Measurements from ENCODE around the gene ZNF790.

ZNF790 gene

DNA sequence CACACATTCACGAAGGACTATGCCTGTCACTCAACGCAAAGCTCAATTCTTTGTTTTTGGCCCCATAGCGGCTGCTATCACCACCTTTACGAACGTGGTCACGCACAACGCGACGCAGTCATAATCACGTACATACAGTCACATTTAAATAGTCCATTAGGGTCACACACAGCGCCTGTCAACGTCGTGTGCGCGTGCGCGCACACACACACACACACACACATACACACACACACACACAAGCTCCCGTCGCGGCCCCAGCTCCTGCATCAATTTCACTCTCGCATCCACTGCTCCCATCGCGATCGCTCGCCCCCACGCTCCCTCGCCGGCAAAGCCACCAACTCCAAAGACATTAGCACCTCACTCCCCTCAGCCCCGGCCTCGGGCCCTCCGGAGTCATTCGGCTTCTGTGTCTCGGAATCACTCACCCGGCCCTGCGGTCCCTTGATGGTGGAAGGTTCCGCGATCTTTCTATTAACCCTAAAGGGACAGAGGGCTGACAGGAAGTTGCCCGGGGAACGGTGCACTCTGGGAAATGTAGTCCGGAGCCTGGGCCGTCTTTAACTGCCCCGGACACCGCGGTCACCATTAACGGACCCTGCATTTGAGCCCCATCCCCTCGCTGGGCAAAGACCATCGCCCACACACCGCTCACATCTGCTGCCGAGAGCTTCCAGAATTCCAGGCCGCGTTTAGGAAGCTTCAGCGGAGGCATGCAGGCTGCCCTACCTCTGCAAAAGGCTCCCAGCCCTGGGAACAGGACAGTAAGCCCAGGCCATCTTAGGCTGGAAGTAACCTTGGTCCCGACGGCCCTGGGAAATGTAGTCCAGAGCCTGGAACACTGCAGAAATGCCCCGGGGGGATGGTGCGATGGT lies at the start of gene ZNF790:
Gene ZNF790 (minus strand): TSS at position 482 of the 878 bp plus-strand sequence. CDS start 12,768 bp downstream, outside the sequence.
- DNase-seq (ENCODE audit: low spot score), result peak; percentile 87

DNA sequence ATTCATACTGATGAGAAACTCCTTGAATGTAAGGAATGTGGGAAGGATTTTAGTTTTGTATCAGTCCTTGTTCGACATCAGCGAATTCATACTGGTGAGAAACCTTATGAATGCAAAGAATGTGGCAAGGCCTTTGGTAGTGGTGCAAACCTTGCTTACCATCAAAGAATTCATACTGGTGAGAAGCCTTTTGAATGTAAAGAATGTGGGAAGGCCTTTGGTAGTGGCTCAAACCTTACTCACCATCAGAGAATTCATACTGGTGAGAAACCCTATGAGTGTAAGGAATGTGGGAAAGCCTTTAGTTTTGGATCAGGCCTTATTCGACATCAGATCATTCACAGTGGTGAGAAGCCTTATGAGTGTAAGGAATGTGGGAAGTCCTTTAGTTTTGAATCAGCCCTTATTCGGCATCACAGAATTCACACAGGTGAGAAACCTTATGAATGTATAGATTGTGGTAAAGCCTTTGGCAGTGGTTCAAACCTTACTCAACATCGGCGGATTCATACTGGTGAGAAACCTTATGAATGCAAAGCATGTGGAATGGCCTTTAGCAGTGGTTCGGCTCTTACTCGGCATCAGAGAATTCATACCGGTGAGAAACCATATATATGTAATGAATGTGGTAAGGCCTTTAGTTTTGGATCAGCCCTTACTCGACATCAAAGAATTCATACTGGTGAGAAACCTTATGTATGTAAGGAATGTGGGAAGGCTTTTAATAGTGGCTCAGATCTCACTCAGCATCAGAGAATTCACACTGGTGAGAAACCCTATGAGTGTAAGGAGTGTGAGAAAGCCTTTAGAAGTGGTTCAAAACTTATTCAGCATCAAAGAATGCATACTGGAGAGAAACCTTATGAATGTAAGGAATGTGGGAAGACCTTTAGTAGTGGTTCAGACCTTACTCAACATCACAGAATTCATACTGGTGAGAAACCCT lies 39.1 kb upstream of the ZNF790 start:
- DNase-seq (ENCODE audit: low spot score), result no peak

DNA sequence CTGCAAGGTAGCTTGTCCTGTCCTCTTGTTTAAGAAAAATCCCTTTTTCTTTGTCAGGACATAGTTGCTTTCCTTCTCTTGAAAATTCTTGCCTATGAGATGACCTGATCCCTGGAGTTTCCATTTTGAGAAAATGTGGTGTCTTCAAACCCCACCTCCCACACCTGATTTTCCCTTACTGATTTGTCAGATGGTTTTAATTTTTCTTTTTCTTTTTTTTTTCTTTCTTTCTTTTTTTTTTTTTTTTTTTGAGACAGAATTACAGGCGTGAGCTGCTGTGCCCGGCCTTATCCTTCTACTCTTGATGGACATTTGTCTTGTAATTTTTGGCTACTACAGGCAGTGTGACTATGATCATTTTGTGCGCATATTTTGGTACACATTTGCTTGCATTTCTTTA lies 13.7 kb upstream of the ZNF790 start:
- DNase-seq (ENCODE audit: low spot score), result no peak

DNA sequence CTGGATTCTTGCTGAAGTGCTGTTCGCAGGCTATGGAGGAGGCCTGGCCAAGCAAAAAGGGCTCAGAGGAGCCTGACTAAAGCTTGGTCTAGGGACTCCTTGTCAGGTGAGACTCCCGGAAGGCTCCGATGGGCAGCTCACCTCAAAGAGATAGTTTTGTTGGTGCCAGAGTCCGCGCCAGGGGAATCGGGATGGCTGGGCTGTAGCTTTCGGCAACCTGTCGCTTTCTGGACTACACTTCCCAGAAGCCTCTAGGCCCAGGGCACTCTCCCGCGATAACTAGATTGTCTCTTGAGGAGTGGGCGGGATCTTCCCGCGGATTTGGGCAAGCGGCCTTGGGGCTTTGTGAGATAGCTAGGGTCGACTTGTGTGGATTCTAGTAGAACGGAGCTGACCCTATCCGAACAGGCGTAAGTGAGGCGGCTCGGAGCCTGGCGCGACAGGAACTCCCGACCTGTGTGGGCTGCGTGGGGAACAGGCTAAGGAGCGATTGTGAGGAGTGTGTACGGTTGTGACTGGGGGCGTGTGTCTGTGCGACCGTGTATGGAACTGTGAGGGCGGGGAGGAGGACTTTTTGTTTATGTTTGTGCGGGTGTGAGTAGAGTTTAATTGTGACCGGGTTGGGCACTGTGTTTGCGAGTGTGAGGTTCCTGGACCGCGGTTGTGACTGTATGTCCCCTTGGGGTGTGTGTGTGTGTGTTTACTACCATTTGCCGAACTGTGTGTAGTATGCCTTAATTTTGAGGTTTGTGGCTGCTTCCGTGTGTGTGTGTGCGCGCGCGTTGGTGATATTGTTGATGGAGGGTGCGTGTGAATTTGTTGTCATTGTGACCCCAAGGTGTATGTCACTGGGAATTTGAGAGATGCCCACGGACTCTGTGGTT lies 12.6 kb upstream of the ZNF790 start, which contains the start of gene ZNF345:
Gene ZNF345 (plus strand): TSS at position 318 of the 884 bp plus-strand sequence. CDS start 25,955 bp downstream, outside the sequence.
- peak; percentile 88 for DNase-seq (ENCODE audit: low spot score)

DNA sequence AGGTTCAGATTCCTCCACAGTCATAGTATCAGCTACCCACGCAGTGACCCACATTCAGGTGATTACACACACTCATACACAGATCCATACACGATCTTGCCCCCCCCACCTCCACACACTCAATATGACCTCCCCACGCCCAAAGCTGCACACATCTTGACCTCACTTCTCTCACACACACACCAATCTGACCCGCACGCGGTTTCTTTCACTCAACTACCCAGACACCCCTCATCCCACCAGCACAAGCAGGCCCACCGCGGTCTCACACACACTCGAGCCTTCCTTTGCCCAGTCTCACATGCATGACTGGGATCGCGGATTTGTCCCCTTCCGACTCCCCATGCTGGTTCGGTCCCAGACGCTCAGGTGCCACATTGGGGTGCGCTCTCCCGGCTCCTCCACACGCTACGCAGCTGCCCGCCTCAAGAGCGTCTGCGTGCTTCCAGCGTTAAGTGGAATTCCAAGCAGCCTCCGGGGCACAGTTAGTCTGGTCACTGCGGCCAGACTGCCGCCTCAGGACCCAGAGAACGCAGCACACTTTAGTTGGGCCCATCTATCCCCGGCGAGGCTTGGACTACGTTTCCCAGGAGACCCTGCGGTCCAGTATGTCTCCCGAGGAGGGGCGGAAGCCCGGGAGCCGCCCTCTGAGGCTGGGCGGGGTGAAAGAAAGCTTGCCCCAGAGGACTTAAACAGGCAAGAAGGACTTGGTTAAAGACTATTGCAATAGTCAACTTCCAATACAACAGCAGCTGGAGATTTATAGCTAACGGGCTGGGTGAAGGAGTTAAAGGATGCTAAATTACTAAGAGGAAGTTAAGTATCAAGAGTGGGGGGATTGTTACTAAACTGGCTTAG lies 11.7 kb upstream of the ZNF790 start:
- DNase-seq (ENCODE audit: low spot score), result peak; percentile 87

DNA sequence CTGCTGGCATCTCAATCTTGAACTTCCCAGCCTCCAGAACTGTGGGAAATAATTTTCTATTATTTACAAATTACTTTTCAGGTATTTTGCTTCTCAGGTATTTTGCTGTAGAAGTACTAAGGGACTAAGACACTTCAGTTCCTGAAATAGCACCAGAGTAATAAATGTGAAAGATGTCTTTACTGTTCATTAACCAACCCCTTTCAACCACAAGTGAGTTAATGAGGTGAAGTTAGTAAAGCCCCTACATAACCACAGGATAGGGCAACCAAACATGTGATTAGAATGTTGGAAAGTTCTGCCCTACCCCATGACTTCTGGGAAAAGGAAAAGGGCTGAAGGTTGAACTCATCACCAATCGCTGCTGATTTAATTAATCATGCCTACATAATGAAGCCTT lies 9.8 kb upstream of the ZNF790 start:
- no peak for DNase-seq (ENCODE audit: low spot score)

DNA sequence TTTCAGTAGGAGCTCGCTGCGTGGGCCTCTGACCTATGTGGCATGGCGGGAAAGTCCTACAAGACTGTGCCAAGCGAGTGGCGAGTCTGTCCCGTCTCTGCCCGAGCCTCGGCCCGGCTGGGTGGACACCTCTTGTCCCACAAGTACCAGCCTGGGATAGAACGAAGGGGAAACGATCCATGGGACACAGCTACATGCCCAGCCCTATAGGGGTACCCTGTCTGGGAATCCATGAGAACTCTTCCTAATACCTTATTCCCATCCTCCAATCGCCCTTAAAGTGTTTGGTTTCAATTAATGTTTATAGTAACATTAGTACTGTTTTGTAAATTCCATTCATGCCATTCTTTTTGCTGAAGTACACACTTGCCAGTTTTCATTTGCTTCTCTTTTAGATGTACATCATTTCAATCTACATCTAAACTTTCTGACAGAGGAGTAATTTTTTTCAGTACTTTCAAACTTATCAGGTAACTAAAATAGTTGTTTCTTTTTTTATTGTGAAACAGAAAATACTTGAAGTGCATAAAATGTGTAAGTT lies 667 bp upstream of the ZNF790 start:
- DNase-seq (ENCODE audit: low spot score), result no peak

DNA sequence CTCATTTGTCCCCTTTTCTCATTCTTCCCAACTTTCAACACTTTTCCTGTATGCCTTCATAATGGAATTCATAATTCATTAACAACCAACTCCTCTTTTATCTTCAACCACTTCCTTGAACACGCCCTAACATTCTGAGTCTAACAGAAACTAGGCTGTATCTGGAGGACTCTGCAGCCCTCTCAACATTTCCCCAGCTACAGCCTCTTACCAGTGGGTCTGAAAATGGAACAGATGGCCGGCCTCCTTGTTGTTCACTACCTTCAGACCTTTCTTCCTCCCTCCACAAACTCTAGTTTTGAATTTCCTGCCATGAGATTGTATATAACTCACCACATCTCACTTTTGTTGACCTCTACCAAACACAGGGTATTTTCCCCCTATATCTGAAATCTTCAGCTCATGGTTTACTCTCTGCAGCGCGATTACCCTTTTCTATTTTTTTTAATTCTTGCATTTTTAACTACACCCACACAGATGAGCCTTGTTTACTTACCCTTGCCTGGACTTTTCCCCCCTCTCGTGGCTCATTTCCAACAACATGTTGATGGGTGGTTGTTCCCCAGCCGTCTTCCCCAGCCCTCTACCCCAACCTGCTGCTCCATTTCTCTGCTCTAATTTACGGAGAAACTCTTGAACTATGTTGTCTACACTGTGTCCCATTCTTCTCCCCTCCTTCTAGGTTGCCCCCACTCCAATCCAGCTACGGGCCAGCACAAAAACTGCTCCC lies 846 bp downstream of the ZNF790 start:
- peak; percentile 6 for DNase-seq (ENCODE audit: low spot score)

DNA sequence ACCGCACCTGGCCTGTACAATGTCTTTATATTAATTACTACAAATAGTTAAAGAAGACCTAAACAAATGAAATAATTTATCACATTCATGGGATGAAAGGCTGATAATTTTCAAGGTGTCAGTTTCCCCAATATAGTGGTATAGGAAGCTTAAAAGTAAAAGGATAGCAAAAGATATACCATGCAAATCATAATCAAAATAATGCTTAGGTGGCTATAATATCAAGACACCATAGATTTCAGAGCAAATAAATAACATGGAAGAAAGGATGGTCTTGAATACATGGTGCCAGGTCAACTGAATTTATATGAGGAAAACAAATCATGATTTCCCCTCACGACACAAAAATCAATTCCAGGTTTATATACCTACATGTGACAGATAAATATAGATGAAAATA lies 4.8 kb downstream of the ZNF790 start:
- DNase-seq (ENCODE audit: low spot score), result no peak

DNA sequence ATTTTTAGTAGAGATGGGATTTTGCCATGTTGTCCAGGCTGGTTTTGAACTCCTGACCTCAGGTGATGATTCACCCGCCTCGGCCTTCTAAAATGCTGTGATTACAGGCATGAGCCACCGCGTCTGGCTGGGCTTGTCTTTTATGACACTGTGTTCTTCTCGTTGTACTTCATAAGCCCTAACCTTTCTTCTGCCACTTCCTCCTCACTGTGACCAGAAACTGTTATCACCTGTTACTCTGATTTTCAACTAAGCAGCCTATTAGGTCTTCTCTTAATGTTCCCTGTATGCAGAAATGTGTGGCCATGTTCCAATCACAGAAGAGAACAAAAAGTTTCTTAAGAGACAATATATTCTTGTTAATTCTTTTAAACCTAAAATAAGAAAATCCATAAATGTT lies 16.4 kb downstream of the ZNF790 start:
- DNase-seq (ENCODE audit: low spot score), result no peak

DNA sequence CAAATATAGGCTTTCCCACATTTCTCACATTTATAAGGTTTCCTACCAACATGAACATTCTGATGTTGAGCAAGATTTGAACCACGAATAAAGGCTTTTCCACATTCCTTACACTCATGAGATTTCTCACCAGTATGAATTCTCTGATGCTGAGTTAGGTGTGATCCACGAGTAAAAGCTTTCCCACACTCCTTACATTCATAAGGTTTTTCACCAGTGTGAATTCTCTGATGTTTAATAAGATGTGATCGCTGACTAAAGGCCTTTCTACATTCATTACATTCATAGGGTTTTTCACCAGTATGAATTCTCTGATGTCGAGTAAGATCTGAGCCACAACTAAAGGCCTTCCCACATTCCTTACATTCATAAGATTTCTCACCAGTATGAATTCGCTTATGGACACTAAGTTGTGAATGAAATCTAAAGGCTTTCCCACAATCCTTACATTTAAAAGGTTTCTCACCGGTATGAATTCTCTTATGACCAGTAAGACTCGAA lies 19.0 kb downstream of the ZNF790 start:
- no peak for DNase-seq (ENCODE audit: low spot score)

- DNase-seq (ENCODE audit: low spot score), result no peak
These were observed 31.2 kb downstream of the ZNF790 start for GRCh38 chr19:36807029-36807428.

- DNase-seq (ENCODE audit: low spot score), result no peak
These were observed 32.8 kb downstream of the ZNF790 start for GRCh38 chr19:36805364-36805763.

DNA sequence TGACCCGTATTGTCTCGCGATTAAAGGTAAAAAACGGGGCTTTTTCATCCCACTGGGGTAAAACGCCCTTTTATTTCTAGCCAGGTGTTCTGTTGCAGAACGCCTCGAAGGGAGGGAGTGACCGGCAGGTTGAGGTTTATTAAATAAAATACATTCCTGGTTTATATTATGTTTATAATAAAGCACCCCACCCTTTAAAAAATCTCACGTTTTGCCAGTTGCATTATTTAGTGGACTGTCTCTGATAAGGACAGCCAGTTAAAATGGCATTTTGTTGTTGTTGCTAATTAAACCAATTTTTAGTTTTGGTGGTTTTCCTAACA lies 40.4 kb downstream of the ZNF790 start:
- no peak for DNase-seq (ENCODE audit: low spot score)

- DNase-seq (ENCODE audit: low spot score), result no peak
These were observed 41.5 kb downstream of the ZNF790 start for GRCh38 chr19:36796714-36796992.

DNA sequence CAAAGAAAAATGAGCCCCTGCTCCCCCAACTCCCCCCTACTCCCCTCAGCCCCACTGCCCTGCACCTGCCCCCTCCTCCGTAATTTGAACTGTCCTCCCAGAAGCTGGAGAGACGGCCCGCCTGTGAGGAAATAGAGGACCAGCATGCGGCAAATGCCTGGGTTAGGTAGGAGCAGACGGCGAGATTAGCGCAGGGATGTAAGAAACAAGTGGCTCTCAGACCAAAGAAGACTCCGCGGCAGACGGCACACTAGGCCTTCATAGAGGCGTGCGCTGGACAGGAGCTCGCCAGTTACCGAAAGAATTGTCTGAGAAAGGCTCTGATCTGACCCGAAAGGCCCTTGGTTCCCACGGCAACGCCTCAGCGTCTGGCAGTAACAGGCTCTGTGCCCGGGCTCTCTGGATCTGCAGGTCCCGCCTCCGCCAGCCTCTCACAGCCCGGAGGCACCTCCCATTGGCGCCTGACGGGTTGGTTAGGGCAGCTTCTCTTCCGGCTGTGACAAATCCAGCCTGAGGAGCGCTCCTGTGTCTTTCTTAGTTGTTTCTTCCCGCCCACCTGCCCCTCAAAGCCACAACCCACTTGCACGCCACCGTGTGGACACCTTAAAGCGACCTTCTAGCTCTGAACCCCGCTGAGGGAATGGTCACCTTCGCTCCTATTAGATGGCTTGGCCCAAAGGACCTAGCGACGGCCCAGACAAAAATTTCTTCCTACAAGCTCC lies 46.6 kb downstream of the ZNF790 start:
- peak; percentile 21 for DNase-seq (ENCODE audit: low spot score)

DNA sequence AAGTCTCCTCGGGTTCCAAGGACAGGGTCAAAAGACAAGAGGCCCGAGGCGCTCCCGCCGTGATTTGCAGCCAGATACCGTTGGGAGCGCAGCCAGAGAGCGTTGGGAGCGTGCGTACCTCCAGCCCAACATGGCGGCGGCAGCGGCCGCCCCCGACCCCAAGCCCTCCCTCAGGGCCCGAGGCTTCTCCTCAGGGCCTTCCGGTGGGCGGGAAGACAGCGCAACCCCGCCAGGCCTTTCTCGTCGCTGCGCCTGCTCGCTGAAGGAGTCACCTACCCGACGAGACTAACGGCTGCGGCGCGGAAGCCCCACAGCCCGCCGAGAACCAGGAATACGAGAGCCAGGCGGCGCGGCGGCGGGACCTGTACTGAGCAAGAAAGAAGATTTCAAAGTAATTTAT lies 62.4 kb downstream of the ZNF790 start:
- peak; percentile 23 for DNase-seq (ENCODE audit: low spot score)

GRCh38 chr19:36773223-36773579 lies 65.0 kb downstream of the ZNF790 start:
- no peak for DNase-seq (ENCODE audit: low spot score)
